ENCODE results near the gene NT5DC3.
"Not testable (repeated sequence)": the region's sequence is repeated elsewhere in the genome, so short reads cannot be mapped to it uniquely, and the experiment has no call there.

The NT5DC3 gene

GRCh38 chr12:103832048-103832997 lies 8.7 kb downstream of the NT5DC3 start:
- DNase-seq (ENCODE audit: low read depth): no peak

- DNase-seq (ENCODE audit: low read depth): no peak
Observed at GRCh38 chr12:103830730-103831320, 10.2 kb downstream of the NT5DC3 start.

DNA sequence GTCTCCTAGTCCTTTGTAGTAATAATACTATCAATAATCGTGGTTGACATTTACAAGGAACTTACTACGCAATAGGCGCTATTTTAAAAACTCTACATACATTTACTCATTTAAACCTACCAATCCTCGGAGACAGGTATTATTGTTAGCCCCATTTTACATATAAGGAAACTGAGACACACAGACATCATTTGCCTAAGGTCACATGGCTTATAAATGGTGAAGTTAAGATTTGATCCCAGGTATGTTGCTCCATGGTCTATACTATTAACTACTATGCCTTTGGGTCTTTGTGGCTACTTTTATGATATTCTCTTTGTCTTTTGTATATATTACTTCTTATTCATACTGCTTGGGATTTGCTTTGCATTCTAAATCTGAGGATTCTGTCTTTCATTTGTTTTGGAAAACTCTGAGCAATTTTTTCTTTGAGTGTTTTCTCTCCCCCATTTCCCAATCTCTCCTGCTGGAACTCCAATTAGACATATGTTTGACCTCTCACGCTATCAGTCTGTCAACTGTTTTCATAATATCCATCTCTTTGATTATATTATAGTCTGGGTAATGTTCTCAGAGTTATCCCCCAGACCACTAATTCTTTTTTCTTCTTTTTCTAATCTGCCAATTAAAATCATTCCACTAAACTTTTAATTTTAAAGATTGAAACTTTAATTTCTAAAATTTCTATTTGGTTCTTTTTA lies 10.9 kb downstream of the NT5DC3 start:
- DNase-seq (ENCODE audit: low read depth): no peak

DNA sequence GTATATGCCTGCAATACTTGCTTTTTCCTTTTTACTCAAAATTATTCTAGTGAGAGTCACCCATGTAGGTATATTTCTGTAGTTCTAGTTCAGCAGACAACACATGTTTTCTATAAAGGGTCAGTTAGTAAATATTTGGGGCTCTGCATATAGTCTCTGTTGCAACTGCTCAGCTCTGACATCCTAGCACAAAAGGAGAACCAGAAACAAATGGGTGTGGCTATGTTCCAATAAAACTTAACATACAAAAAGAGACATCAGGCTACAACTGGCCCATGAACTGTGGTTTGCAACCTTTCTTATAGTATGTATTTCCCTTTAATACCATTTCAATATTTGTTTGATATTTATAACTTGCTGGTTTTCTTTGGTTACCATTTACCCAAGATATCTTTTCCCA lies 11.9 kb downstream of the NT5DC3 start:
- DNase-seq (ENCODE audit: low read depth): peak; percentile 72

- DNase-seq (ENCODE audit: low read depth): no peak
Observed at GRCh38 chr12:103827911-103828391, 13.1 kb downstream of the NT5DC3 start.

- peak; percentile 31 for DNase-seq (ENCODE audit: low read depth)
Observed at GRCh38 chr12:103824845-103825244, 16.2 kb downstream of the NT5DC3 start.

GRCh38 chr12:103824290-103824689 lies 16.7 kb downstream of the NT5DC3 start:
- DNase-seq (ENCODE audit: low read depth): no peak

- DNase-seq (ENCODE audit: low read depth): peak; percentile 31
Observed at GRCh38 chr12:103823871-103824270, 17.2 kb downstream of the NT5DC3 start.

DNA sequence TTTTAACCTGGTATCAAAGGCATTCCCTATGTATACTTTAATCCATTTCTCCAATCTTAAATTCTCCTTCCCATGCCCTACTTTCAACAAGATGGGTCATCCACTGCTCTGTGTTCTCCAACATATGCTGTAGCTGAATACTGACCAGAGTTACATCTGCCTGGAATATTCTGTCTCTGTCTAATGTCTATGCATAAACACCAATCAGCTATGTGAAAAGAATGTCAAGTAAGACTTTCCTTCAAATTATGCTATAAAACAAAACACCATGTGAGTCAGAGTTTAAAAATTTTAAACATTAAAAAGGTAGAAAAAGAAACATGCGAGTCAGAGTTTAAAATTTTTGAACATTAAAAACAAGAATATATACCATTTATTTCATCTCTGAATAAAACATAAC lies 19.3 kb downstream of the NT5DC3 start:
- DNase-seq (ENCODE audit: low read depth): no peak

DNA sequence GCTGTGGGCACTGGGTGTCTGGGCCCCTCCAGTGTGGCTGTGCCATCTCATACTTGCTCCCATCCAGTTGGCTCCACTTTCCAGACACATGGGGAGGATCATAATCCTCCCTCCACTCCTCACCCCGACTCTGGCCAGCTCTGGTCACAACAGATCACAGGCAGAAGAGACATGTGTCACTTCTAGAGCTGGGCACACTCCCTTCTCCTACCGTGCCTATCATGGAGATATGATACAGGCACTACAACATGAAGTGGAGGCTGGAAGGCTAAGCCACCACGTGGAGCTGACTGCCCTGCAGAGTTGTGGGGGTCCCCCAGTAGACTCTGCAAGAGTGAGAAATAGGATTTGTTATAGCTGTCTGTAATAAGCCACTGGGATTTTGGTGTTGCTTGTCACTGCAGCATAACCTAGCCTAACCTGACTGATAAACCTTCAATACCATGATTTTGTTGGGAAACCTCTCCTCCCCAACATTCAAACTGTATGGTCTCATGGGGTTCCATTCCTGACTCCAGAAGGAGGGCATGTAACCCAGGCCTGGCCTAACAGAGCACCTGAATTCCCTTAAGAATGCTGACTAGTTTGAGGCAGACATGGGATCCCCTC lies 20.0 kb downstream of the NT5DC3 start:
- DNase-seq (ENCODE audit: low read depth): no peak

GRCh38 chr12:103820361-103820760 lies 20.7 kb downstream of the NT5DC3 start:
- DNase-seq (ENCODE audit: low read depth): no peak

DNA sequence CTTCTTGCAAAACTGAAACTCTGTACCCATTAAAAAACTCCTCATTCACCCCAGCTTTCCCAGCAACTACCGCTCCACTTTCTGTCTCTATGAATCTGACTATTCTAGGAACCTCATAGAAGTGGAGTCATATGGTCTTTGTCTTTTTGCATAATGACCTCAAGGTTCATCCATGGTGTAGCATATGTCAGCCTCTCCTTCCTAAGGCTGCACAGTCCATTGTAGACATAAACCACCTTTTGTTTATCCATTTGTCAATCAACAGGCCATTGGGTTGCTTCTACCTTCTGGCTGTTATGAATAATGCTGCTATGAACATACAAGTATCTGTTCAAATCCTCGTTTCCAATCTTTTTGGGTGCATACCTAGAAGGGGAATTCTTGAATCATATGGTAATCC lies 21.1 kb downstream of the NT5DC3 start:
- no peak for DNase-seq (ENCODE audit: low read depth)

DNA sequence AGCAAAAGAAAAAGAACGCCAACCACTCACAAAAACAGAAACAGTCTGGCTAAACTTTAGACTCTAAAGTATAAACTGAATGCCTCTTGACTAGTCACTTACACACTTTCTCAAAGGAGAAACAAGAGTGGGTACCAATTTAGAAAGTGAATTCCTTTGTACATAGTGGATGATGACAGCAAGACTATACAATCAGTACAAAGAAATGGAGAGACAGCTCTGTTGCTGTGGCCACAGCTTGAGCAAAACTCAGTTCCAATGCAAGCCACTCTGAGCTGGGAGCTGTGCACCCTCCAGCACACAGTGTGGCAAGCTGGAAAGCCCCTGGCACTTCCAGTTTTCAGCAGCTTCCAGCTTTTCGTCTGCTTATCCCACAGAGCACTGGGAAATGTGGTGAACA lies 21.7 kb downstream of the NT5DC3 start:
- no peak for DNase-seq (ENCODE audit: low read depth)

- DNase-seq (ENCODE audit: low read depth): no peak
Observed at GRCh38 chr12:103817791-103818190, 23.2 kb downstream of the NT5DC3 start.

- no peak for DNase-seq (ENCODE audit: low read depth)
Observed at GRCh38 chr12:103816663-103817062, 24.4 kb downstream of the NT5DC3 start.

- no peak for DNase-seq (ENCODE audit: low read depth)
Observed at GRCh38 chr12:103814436-103814835, 26.6 kb downstream of the NT5DC3 start.

DNA sequence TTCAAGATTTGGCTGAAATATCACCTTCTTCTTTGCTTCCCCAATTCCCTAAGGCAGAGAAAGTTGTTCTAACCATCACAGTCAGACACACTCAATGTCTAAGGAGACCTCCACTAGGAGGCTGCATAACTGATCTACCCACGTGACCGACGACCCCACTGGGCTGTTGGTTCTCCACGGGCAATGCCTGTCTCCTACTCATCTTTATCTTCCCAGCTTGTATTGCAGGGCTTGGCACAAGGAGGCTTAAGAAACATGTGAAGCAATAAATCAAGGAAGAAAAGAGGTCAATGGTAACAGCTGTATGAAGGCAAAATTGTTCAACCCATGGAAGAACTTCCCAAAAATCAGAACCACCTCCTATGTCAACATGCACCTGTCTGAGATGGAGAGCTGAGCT lies 27.1 kb downstream of the NT5DC3 start:
- no peak for DNase-seq (ENCODE audit: low read depth)

DNA sequence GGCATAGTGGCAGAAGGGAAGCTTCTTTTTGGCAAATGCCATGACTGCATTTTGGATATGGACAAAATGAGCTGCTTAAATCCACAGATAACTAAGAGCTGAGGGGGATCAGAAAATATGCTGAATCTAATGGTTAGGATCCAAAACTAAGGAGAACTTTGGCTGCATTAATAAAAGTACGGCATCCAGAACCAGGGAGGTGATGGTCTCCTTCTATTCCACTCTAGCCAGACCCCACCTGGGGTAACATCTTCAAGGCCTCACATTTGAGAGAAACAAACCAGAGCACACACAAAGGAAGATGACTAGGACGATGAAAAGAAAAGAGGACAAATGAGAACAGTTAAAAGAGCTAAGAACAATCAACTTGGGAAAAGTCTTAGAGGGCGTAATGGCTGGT lies 27.6 kb downstream of the NT5DC3 start:
- DNase-seq (ENCODE audit: low read depth): no peak

GRCh38 chr12:103812789-103813188 lies 28.2 kb downstream of the NT5DC3 start:
- DNase-seq (ENCODE audit: low read depth): no peak

- no peak for DNase-seq (ENCODE audit: low read depth)
Observed at GRCh38 chr12:103811791-103812190, 29.2 kb downstream of the NT5DC3 start.

GRCh38 chr12:103810111-103810510 lies 30.9 kb downstream of the NT5DC3 start:
- no peak for DNase-seq (ENCODE audit: low read depth)

- DNase-seq (ENCODE audit: low read depth): not testable (repeated sequence)
Observed at GRCh38 chr12:103809639-103810038, 31.4 kb downstream of the NT5DC3 start.
